Glutamatergic neuron (in vitro differentiated cells): ENCODE data around the gene RAB38. TPM values are rescaled to one million over a fixed set of nuclear protein-coding genes. Genes with fewer than 3 reads are reported as not detected.

Source experiments
- DNase-seq: peaks from one replicate; pipeline ENCODE4 v3.0.0; 2022
- H3K27ac Mint-ChIP-seq: one replicate; pipeline ENCODE4 v1.8.0; 2020; ENCODE audit warnings: mild to moderate bottlenecking, mixed read lengths, inconsistent platforms; ENCODE audit not compliant: unreplicated experiment
- H3K27me3 Mint-ChIP-seq: one replicate; pipeline ENCODE4 v1.8.0; 2020; ENCODE audit warnings: mild to moderate bottlenecking, moderate library complexity, mixed read lengths, inconsistent platforms; ENCODE audit not compliant: unreplicated experiment
- H3K36me3 Mint-ChIP-seq: one replicate; pipeline ENCODE4 v1.8.0; 2020; ENCODE audit warnings: mild to moderate bottlenecking, mixed read lengths, inconsistent platforms; ENCODE audit not compliant: unreplicated experiment
- H3K4me1 Mint-ChIP-seq: one replicate; pipeline ENCODE4 v1.8.0; 2020; ENCODE audit warnings: mild to moderate bottlenecking, low read depth, mixed read lengths, inconsistent platforms; ENCODE audit not compliant: unreplicated experiment
- H3K4me3 Mint-ChIP-seq: one replicate; pipeline ENCODE4 v1.8.0; 2020; ENCODE audit warnings: mild to moderate bottlenecking, mixed read lengths, inconsistent platforms; ENCODE audit not compliant: unreplicated experiment
- H3K9me3 Mint-ChIP-seq: one replicate; pipeline ENCODE4 v1.8.0; 2020; ENCODE audit warnings: mild to moderate bottlenecking, moderate library complexity, mixed read lengths, inconsistent platforms; ENCODE audit not compliant: unreplicated experiment
- microRNA-seq: library from miRNA; unstranded; fragments of <30 nt; microRNA quantifications from one replicate; pipeline ENCODE4, GENCODE V29; 2020; ENCODE audit not compliant: unreplicated experiment
- total RNA-seq: library from RNA; stranded (reverse); fragmentation: NEBNext Ultra II Directional; extraction: Animal tissue kit (Norgen Biotek cat#: 25700); gene quantifications from one replicate; pipeline ENCODE4 v1.2.1, GENCODE V29; 2021; ENCODE audit not compliant: unreplicated experiment
- TF ChIP-seq, protein P1 (sequence below): fragments of 200-600 bp; sonication (generic); IDR thresholded peaks from one replicate; pipeline ENCODE4 v1.5.0; 2021; ENCODE audit not compliant: partially characterized antibody, unreplicated experiment

Gene RAB38
- total RNA-seq, 1 donor from 2014 or later = 0.76 TPM

GRCh38 chr11:88066090-88066489 lies 109.2 kb downstream of the RAB38 start:
- H3K9me3 Mint-ChIP-seq = peaks cover 2% of the 10 kb centered on the region
- H3K4me1 Mint-ChIP-seq = no peaks in the 10 kb centered on the region
- no peak for DNase-seq
- no peak overlapping the region for H3K27ac Mint-ChIP-seq
- no peak overlapping the region for H3K4me3 Mint-ChIP-seq
- no peaks in the 10 kb centered on the region for H3K27me3 Mint-ChIP-seq
- peaks cover 3% of the 10 kb centered on the region for H3K36me3 Mint-ChIP-seq
- TF ChIP-seq, protein P1, sequence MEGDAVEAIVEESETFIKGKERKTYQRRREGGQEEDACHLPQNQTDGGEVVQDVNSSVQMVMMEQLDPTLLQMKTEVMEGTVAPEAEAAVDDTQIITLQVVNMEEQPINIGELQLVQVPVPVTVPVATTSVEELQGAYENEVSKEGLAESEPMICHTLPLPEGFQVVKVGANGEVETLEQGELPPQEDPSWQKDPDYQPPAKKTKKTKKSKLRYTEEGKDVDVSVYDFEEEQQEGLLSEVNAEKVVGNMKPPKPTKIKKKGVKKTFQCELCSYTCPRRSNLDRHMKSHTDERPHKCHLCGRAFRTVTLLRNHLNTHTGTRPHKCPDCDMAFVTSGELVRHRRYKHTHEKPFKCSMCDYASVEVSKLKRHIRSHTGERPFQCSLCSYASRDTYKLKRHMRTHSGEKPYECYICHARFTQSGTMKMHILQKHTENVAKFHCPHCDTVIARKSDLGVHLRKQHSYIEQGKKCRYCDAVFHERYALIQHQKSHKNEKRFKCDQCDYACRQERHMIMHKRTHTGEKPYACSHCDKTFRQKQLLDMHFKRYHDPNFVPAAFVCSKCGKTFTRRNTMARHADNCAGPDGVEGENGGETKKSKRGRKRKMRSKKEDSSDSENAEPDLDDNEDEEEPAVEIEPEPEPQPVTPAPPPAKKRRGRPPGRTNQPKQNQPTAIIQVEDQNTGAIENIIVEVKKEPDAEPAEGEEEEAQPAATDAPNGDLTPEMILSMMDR = no peak

DNA sequence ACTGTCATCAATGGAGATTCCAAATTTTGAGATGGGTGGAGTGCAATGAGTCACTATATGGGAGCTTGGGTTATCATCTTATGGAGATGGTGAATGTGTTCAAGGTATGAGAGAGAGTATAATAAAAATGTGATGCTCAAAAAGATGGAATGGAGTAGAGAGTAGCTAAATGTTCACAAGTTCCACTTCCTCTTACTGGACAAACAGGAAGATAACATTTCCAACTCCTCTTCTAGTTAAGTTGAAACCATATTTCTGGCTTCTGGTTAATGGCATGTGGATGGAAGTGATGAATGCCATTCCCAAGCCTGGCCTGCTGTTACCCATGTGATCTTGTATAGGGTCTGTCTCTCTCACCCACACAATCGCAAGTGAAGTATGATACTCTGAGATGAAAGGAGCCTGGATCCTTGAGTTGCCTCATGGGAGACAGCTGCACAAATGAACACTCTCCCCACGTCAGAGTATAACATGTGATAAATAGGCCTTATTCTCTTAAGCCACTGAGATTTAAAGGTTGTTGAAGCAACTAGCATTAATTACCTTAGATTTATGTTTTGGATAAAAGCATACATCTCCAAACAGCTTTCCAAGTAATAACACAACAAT lies 111.0 kb downstream of the RAB38 start:
- Mint-ChIP-seq H3K27ac (no peak overlapping the region), H3K27me3 (no peaks in the 10 kb centered on the region), H3K4me3 (no peak overlapping the region), H3K9me3 (no peaks in the 10 kb centered on the region), H3K36me3 (no peaks in the 10 kb centered on the region), H3K4me1 (no peaks in the 10 kb centered on the region)
- TF ChIP-seq, protein P1 = no peak
- no peak for DNase-seq

Small RNAs within 50 kb of the gene (microRNA-seq; reads per million reads assigned to microRNA genes)
- not detected for gene MIR3166

Other genes starting within 250 kb of the RAB38 start
- 27.4 TPM for gene CTSC, start 162.3 kb upstream of the RAB38 start, total RNA-seq